Psoas muscle (tissue), 8 donors: Measurements from ENCODE around the gene SYT7. TPM values are rescaled to one million over a fixed set of nuclear protein-coding genes. Genes with fewer than 3 reads are reported as not detected.
"Not testable (repeated sequence)": the region's sequence is repeated elsewhere in the genome, so short reads cannot be mapped to it uniquely, and the experiment has no call there.

Experiments
- ATAC-seq, 4 donors: fragments of 200-7000 bp; cut with Tn5 transposase; one replicate each; pipeline ENCODE4 v1.9.1; 2020; ENCODE audit warnings: moderate library complexity in 3 of 4, mild to moderate bottlenecking in 2 of 4
- DNase-seq, 2 donors: peaks; one replicate each; pipeline ENCODE4 v3.0.0-alpha.2; 2020
- H3K27ac ChIP-seq: fragments of 200-600 bp; one replicate; pipeline ENCODE4 v1.8.0; 2022
- H3K27me3 ChIP-seq, 3 donors: fragments of 200-600 bp in 1 of 3; one replicate each; pipeline versions ENCODE4 v1.6.1 to v1.8.0; 2013 to 2022; ENCODE audit warnings: low read length in 2 of 3, mild to moderate bottlenecking in 2 of 3, moderate library complexity in 1 of 3; ENCODE audit not compliant: insufficient read depth in 3 of 3
- H3K36me3 ChIP-seq, 2 donors: fragments of 200-600 bp in 1 of 2; one replicate each; pipeline versions ENCODE4 v1.6.1 to v1.8.0; 2013 to 2022; ENCODE audit warnings: low read depth in 1 of 2, mild to moderate bottlenecking in 1 of 2, moderate library complexity in 1 of 2; ENCODE audit not compliant: insufficient read depth in 1 of 2
- H3K4me1 ChIP-seq: fragments of 200-600 bp; one replicate; pipeline ENCODE4 v1.8.0; 2022
- H3K4me3 ChIP-seq: fragments of 200-600 bp; one replicate; pipeline ENCODE4 v1.8.0; 2022; ENCODE audit warnings: mild to moderate bottlenecking
- H3K9me3 ChIP-seq: fragments of 200-600 bp; one replicate; pipeline ENCODE4 v1.8.0; 2022
- WGBS, 3 donors: extraction: QIAGEN DNeasy Blood & Tissue Kit; methylation state at CpG; one replicate each; pipeline versions ENCODE4 v1.1.6 to v1.1.7; 2013; 5-methylcytosine and 5-hydroxymethylcytosine counted together
- intact Hi-C, 2 donors: fragments of 100-400 bp; cut with DNase I; formaldehyde crosslinking; loops; one replicate each; pipeline versions ENCODE4 v1.11.0 to v1.14.2; 2022
- polyA plus RNA-seq, 3 donors: library from polyadenylated mRNA; stranded (reverse); fragments of 200-250 nt; gene quantifications; one replicate each; pipeline ENCODE4 v1.2.3, GENCODE V29; 2013
- total RNA-seq, 4 donors: library from RNA; stranded (reverse); fragmentation: NEBNext Ultra II Directional in 2 of 4; extraction: Animal tissue kit (Norgen Biotek cat#: 25700) in 2 of 4; gene quantifications; one replicate each; pipeline versions ENCODE4 v1.2.1 to v1.2.4, GENCODE V29; 2021 to 2023
- TF ChIP-seq, protein P1 (sequence below): fragments of 200-600 bp; IDR thresholded peaks from one replicate; pipeline ENCODE4 v1.8.0; 2022; ENCODE audit warnings: antibody characterized with exemption
- donor health status: healthy with polysubstance abuse.
- donor health status: DM: no; HTN: no; CAD: no; lungs with moderate emphysema.
- donor health status: Bipolar disorder and iron deficiency.
- donor health status: healthy.
- donor health status: DM: yes; HTN: yes; CAD: no.
- donor health status: DM: no; HTN: no; CAD: no.
- donor health status: DM: no; HTN: no; CAD: no.
- donor health status: DM: yes; HTN: yes; CAD: no.

The SYT7 gene
- total and polyA plus RNA-seq, 7 donors, result 0.96 to 3.5 (median 2.1) TPM

DNA sequence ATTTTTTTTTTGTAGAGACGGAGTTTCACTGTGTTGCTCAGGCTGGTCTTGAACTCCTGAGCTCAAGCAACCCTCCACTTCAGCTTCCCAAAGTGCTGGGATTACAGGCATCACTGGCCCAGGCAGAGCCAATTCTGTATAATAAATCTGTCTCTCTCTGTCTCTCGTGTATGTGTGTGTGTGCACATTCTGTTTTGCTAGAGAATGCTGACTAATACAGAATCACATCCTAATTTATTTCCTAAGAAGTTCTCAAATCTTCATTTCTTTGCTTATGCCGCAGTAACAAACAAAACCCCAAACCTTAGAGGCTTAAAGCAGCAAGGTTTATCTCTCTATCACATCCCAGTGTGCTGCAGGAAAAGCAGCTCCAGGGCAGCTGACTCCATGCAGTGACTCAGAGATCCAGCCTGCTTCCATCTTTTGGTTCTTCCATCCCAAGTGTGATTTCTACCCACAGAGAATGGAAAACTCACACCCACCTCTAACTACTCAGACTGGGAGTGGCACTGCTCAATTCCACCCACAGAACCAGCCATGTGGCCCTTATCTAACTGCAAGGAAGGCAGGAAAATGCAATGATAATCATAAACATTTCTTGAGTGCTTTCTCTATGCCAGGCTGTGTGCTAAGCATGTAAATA is 107.4 kb downstream of the SYT7 start:
- TF ChIP-seq, protein P1, sequence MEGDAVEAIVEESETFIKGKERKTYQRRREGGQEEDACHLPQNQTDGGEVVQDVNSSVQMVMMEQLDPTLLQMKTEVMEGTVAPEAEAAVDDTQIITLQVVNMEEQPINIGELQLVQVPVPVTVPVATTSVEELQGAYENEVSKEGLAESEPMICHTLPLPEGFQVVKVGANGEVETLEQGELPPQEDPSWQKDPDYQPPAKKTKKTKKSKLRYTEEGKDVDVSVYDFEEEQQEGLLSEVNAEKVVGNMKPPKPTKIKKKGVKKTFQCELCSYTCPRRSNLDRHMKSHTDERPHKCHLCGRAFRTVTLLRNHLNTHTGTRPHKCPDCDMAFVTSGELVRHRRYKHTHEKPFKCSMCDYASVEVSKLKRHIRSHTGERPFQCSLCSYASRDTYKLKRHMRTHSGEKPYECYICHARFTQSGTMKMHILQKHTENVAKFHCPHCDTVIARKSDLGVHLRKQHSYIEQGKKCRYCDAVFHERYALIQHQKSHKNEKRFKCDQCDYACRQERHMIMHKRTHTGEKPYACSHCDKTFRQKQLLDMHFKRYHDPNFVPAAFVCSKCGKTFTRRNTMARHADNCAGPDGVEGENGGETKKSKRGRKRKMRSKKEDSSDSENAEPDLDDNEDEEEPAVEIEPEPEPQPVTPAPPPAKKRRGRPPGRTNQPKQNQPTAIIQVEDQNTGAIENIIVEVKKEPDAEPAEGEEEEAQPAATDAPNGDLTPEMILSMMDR, result no peak

DNA sequence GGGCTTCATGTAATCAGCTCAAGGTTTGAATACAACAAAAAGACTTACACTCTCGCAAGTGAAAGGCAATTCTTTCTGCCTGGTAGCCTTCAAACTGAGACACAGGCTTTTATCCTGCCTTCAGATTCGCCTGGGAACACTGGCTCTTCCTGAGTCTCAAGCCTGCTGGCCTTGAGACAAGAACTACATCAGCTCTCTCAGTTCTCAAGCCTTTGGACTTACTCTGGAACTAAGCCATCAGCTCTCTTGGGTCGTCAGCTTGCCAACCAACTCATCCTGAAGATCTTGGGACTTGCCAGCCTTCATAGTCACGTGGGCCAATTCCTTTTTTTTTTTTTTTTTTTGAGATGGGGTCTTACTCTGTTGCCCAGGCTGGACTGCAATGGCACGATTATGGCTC is 108.0 kb downstream of the SYT7 start:
- H3K27me3 ChIP-seq, result no peaks in the 10 kb centered on the region
- H3K9me3 ChIP-seq, result peaks cover 3% of the 10 kb centered on the region
- peaks cover 29% of the 10 kb centered on the region for H3K4me1 ChIP-seq
- intact Hi-C loops, result loop anchor here in 1 of 2 donors (10.0 kb wide), 1 partner anchor 262 kb away; no protein-coding TSS in a partner anchor
- no peak overlapping the region for H3K4me3 ChIP-seq
- DNase-seq (peak; percentile 50 to 70), ATAC-seq (peak; percentile 37 to 73 (median 56))
- H3K27ac ChIP-seq, result peak overlapping the region; percentile 92
- 63 to 72% (median 66%) methylated on average over 5 of the region's 5 CpGs for WGBS, 3 donors
- TF ChIP-seq, protein P1, result no peak
- H3K36me3 ChIP-seq, result peaks cover 0 to 14% of the 10 kb centered on the region in 2 donors

More for the DNA sequence above, 107.4 kb downstream of the SYT7 start:
- ATAC-seq (no peak), DNase-seq (no peak)
- H3K4me3 ChIP-seq, result no peak overlapping the region
- 70 to 86% (median 73%) methylated on average over 3 of the region's 3 CpGs for WGBS, 3 donors
- peaks cover 3% of the 10 kb centered on the region for H3K9me3 ChIP-seq
- peaks cover 0 to 8% of the 10 kb centered on the region in 2 donors for H3K36me3 ChIP-seq
- no peaks in the 10 kb centered on the region for H3K27me3 ChIP-seq
- H3K4me1 ChIP-seq, result peaks cover 29% of the 10 kb centered on the region
- intact Hi-C loops, result loop anchor here in 1 of 2 donors (10.0 kb wide), 1 partner anchor 261 kb away; no protein-coding TSS in a partner anchor
- peak overlapping the region; percentile 92 for H3K27ac ChIP-seq

DNA sequence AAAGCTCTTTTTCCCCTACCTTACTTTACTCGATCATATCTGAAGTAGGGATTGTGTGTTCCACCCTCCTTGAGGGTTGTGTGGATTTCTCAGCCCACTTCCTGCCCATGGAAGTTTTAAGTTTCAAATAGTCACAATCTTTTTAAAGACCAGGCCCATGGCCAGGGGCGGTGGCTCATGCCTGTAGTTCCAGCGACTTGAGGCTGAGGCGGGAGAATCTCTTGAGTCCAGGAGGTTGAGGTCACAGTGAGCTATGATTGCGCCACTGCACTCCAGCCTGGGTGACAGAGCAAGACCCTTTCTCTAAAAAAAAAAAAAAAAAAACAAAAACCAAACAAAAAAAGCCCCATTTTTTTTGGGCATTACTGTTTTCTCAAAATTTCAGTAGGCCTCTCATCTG is 108.6 kb downstream of the SYT7 start:
- DNase-seq, result peak; percentile 88 to 93

DNA sequence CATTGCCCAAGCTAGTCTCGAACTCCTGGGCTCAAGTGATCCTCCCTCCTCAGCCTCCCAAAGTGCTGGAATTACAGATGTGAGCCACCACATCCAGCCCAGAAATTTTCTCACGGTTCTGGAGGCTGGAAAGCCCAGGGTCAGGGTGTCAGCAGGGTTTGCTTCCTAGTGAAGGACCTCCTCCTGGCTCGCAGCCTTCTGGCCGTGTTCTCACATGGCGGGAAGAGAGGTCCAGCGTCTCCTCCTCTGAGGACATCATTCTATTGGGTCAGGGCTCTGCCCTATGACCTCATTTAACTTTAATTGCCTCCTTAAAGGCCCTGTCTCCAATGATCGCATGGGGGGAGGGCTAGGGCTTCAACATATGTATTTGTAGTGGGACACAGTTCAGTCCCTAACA is 112.9 kb downstream of the SYT7 start:
- Histone ChIP-seq H3K4me1 (peaks cover 19% of the 10 kb centered on the region), H3K36me3 (peaks cover 0 to 14% of the 10 kb centered on the region in 2 donors), H3K4me3 (no peak overlapping the region), H3K27ac (peak overlapping the region; percentile 9), H3K27me3 (no peaks in the 10 kb centered on the region), H3K9me3 (no peaks in the 10 kb centered on the region)
- no peak for DNase-seq
- TF ChIP-seq, protein P1, result no peak
- no peak for ATAC-seq
- WGBS, 3 donors, result 62 to 75% (median 66%) methylated on average over 7 of the region's 7 CpGs
- intact Hi-C loops, result no loop called here

More for the DNA sequence above, 108.6 kb downstream of the SYT7 start:
- Histone ChIP-seq H3K27ac (peak overlapping the region; percentile 92), H3K4me1 (peaks cover 23% of the 10 kb centered on the region), H3K27me3 (no peaks in the 10 kb centered on the region), H3K9me3 (peaks cover 3% of the 10 kb centered on the region), H3K36me3 (peaks cover 0 to 14% of the 10 kb centered on the region in 2 donors), H3K4me3 (peak overlapping the region; percentile 28)
- TF ChIP-seq, protein P1, result no peak
- peak; percentile 88 to 92 (median 92) for ATAC-seq
- intact Hi-C loops, result loop anchor here in 1 of 2 donors (10.0 kb wide), 1 partner anchor 263 kb away; no protein-coding TSS in a partner anchor
- WGBS, 3 donors, result 20 to 42% (median 22%) methylated on average over 5 of the region's 5 CpGs

DNA sequence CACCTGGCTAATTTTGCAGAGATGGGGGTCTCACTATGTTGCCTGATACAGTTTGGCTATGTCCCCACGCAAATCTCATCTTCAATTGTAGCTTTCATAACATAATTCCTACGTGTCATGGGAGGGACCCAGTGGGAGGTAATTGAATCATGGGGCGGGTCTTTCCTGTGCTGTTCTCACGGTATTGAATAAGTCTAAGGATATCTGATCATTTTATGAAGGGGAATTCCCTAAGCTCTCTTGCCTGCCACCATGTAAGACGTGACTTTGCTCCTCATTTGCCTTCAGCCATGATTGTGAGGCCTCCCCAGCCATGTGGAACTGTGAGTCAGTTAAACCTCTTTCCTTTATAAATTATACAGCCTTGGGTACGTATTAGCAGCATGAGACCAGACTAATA is 113.3 kb downstream of the SYT7 start:
- ATAC-seq, H3K4me3 ChIP-seq, H3K27me3 ChIP-seq, DNase-seq, H3K9me3 ChIP-seq, intact Hi-C loops: not testable (repeated sequence)
- Histone ChIP-seq H3K4me1 (peaks cover 16% of the 10 kb centered on the region), H3K27ac (peak overlapping the region; percentile 9), H3K36me3 (peaks cover 0 to 14% of the 10 kb centered on the region in 2 donors)
- WGBS, 3 donors, result 83 to 85% (median 83%) methylated on average over 6 of the region's 6 CpGs

Other genes with a start within 250 kb of the SYT7 start
- gene DDB1, start 248.0 kb downstream of the SYT7 start, total RNA-seq, result 100 to 1,000 TPM; 156 to 187 (median 175) TPM
- 100 to 1,000 TPM; 111 to 161 (median 131) TPM for gene DDB1, start 248.0 kb downstream of the SYT7 start, polyA plus RNA-seq
- gene TKFC, start 247.8 kb downstream of the SYT7 start, total RNA-seq, result 10 to 100 TPM; 10.9 to 30.4 (median 16.5) TPM
- 10 to 100 TPM in 1 of 3 donors, 1 to 10 TPM in 2; 7.2 to 17.6 (median 7.5) TPM for gene TKFC, start 247.8 kb downstream of the SYT7 start, polyA plus RNA-seq
- 10 to 100 TPM; 10.3 to 20.6 (median 17.5) TPM for gene CYB561A3, start 219.2 kb downstream of the SYT7 start, total RNA-seq
- gene CYB561A3, start 219.2 kb downstream of the SYT7 start, polyA plus RNA-seq, result 10 to 100 TPM in 2 of 3 donors, 1 to 10 TPM in 1; 7.7 to 25.1 (median 12.1) TPM
- gene TMEM138, start 218.7 kb downstream of the SYT7 start, total RNA-seq, result 10 to 100 TPM; 12.9 to 28.9 (median 21.0) TPM
- 10 to 100 TPM; 25.2 to 37.0 (median 31.5) TPM for gene TMEM138, start 218.7 kb downstream of the SYT7 start, polyA plus RNA-seq
- 1 to 10 TPM; 3.5 to 6.4 (median 4.8) TPM for gene TMEM216, start 188.5 kb downstream of the SYT7 start, total RNA-seq
- 10 to 100 TPM in 2 of 3 donors, 1 to 10 TPM in 1; 5.6 to 18.0 (median 10.8) TPM for gene TMEM216, start 188.5 kb downstream of the SYT7 start, polyA plus RNA-seq
- gene CPSF7, start 151.1 kb downstream of the SYT7 start, total RNA-seq, result 10 to 100 TPM; 51.1 to 66.2 (median 55.4) TPM
- 10 to 100 TPM; 28.2 to 48.2 (median 39.9) TPM for gene CPSF7, start 151.1 kb downstream of the SYT7 start, polyA plus RNA-seq
- 10 to 100 TPM; 29.4 to 45.2 (median 33.7) TPM for gene SDHAF2, start 151.0 kb downstream of the SYT7 start, total RNA-seq
- gene SDHAF2, start 151.0 kb downstream of the SYT7 start, polyA plus RNA-seq, result 100 to 1,000 TPM in 1 of 3 donors, 10 to 100 TPM in 2; 52.7 to 103 (median 84.4) TPM
- gene LRRC10B, start 72.3 kb downstream of the SYT7 start, total RNA-seq, result under 1 TPM in 3 of 4 donors, not detected in 1; 0.27 to 0.69 (median 0.64) TPM
- gene LRRC10B, start 72.3 kb downstream of the SYT7 start, polyA plus RNA-seq, result 1 to 10 TPM in 1 of 3 donors, under 1 TPM in 2; 0.24 to 2.1 (median 0.40) TPM
- 1 to 10 TPM; 1.9 to 5.1 (median 3.3) TPM for gene DAGLA, start 99.3 kb upstream of the SYT7 start, total RNA-seq
- 1 to 10 TPM in 2 of 3 donors, under 1 TPM in 1; 0.57 to 2.1 (median 1.7) TPM for gene DAGLA, start 99.3 kb upstream of the SYT7 start, polyA plus RNA-seq
- under 1 TPM in 3 of 4 donors, not detected in 1; 0.15 to 0.24 (median 0.24) TPM for gene MYRF, start 171.6 kb upstream of the SYT7 start, total RNA-seq
- under 1 TPM; 0.01 to 0.08 (median 0.08) TPM for gene MYRF, start 171.6 kb upstream of the SYT7 start, polyA plus RNA-seq
- gene TMEM258, start 211.5 kb upstream of the SYT7 start, total RNA-seq, result 10 to 100 TPM; 76.0 to 93.2 (median 80.9) TPM
- gene TMEM258, start 211.5 kb upstream of the SYT7 start, polyA plus RNA-seq, result 100 to 1,000 TPM; 152 to 177 (median 159) TPM
- gene FEN1, start 211.8 kb upstream of the SYT7 start, total RNA-seq, result 10 to 100 TPM in 2 of 4 donors, 1 to 10 TPM in 2; 5.7 to 10.5 (median 8.5) TPM
- gene FEN1, start 211.8 kb upstream of the SYT7 start, polyA plus RNA-seq, result 10 to 100 TPM; 10.3 to 30.3 (median 17.1) TPM
- gene FADS1, start 235.9 kb upstream of the SYT7 start, total RNA-seq, result 10 to 100 TPM; 13.7 to 93.2 (median 20.6) TPM
- 10 to 100 TPM in 2 of 3 donors, 1 to 10 TPM in 1; 8.6 to 70.8 (median 16.9) TPM for gene FADS1, start 235.9 kb upstream of the SYT7 start, polyA plus RNA-seq
- gene FADS2, start 247.2 kb upstream of the SYT7 start, total RNA-seq, result 1 to 10 TPM; 3.3 to 8.4 (median 6.0) TPM
- gene FADS2, start 247.2 kb upstream of the SYT7 start, polyA plus RNA-seq, result 1 to 10 TPM; 2.2 to 5.5 (median 3.6) TPM